Fibroblast of gingiva (primary cell): ENCODE results near the gene TMC5.
A peak's percentile ranks its signal among the peaks of the same experiment; 100 is the strongest.

Experiments
- DNase-seq: peaks from one replicate; pipeline ENCODE4 v3.0.0-alpha.2; 2011; ENCODE audit warnings: low read depth

The TMC5 gene

GRCh38 chr16:19463468-19464315 is 46.0 kb downstream of the TMC5 start:
- DNase-seq = no peak

- DNase-seq = no peak
Measured at GRCh38 chr16:19468300-19468699, 50.6 kb downstream of the TMC5 start.

GRCh38 chr16:19472482-19472881 is 54.8 kb downstream of the TMC5 start:
- no peak for DNase-seq

GRCh38 chr16:19474617-19475016 is 56.9 kb downstream of the TMC5 start:
- DNase-seq = no peak

- no peak for DNase-seq
Measured at GRCh38 chr16:19478505-19478904, 60.8 kb downstream of the TMC5 start.

- DNase-seq = no peak
Measured at GRCh38 chr16:19479302-19479721, 61.6 kb downstream of the TMC5 start.

- no peak for DNase-seq
Measured at GRCh38 chr16:19481296-19481695, 63.6 kb downstream of the TMC5 start.

GRCh38 chr16:19481769-19482168 is 64.1 kb downstream of the TMC5 start:
- DNase-seq = no peak

- DNase-seq = no peak
Measured at GRCh38 chr16:19482291-19482690, 64.6 kb downstream of the TMC5 start.

- no peak for DNase-seq
Measured at GRCh38 chr16:19484096-19484495, 66.4 kb downstream of the TMC5 start.

- no peak for DNase-seq
Measured at GRCh38 chr16:19485611-19486010, 67.9 kb downstream of the TMC5 start.

GRCh38 chr16:19486051-19486450 is 68.4 kb downstream of the TMC5 start:
- no peak for DNase-seq

- no peak for DNase-seq
Measured at GRCh38 chr16:19486750-19487325, 69.2 kb downstream of the TMC5 start.

- DNase-seq = no peak
Measured at GRCh38 chr16:19488213-19488640, 70.5 kb downstream of the TMC5 start.

- no peak for DNase-seq
Measured at GRCh38 chr16:19490619-19491018, 72.9 kb downstream of the TMC5 start.

GRCh38 chr16:19497176-19497575 is 79.5 kb downstream of the TMC5 start:
- no peak for DNase-seq

GRCh38 chr16:19499006-19499405 is 81.3 kb downstream of the TMC5 start:
- DNase-seq = no peak

- DNase-seq = no peak
Measured at GRCh38 chr16:19499481-19499880, 81.8 kb downstream of the TMC5 start.

- DNase-seq = peak; percentile 66
Measured at GRCh38 chr16:19502395-19503131, 84.9 kb downstream of the TMC5 start.

GRCh38 chr16:19503461-19504075 is 85.9 kb downstream of the TMC5 start:
- DNase-seq = no peak

GRCh38 chr16:19505600-19506303 is 88.1 kb downstream of the TMC5 start:
- peak; percentile 87 for DNase-seq

- DNase-seq = no peak
Measured at GRCh38 chr16:19506965-19507364, 89.3 kb downstream of the TMC5 start.
